ENCODE results near the gene RBP3. TPM values are rescaled to one million over a fixed set of nuclear protein-coding genes. Genes with fewer than 3 reads are reported as not detected.
A peak's percentile ranks its signal among the peaks of the same experiment; 100 is the strongest.

Gene RBP3
- total RNA-seq, 1 experiment from 2014 or later: not detected

DNA sequence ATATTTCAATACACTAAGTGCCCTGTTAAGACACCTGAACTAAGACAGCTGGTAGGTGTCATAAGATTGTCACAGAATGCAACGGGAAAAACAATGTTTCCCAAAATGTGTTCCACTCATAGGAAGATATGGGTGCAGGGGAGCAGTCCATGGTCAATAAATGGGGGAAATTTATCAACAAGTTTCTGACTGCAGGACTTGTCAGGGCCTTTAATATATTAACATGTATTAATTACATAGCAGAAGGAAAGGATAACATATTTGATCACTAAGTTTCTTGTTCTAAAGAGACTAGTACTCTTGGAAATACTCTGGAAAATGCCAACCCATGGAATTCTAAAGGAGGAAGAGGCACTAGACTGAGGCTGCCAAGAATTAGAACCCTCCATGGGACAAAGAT is 6.7 kb downstream of the RBP3 start:
- H3K4me1 ChIP-seq: no peaks in the 10 kb centered on the region
- H3K36me3 ChIP-seq: no peaks in the 10 kb centered on the region
- no peaks in the 10 kb centered on the region for H3K9me3 ChIP-seq (replicated peaks)
- no peak overlapping the region for H3K27ac ChIP-seq
- DNase-seq: no peak
- no peaks in the 10 kb centered on the region for H3K27me3 ChIP-seq
- no peak overlapping the region for H3K4me3 ChIP-seq

DNA sequence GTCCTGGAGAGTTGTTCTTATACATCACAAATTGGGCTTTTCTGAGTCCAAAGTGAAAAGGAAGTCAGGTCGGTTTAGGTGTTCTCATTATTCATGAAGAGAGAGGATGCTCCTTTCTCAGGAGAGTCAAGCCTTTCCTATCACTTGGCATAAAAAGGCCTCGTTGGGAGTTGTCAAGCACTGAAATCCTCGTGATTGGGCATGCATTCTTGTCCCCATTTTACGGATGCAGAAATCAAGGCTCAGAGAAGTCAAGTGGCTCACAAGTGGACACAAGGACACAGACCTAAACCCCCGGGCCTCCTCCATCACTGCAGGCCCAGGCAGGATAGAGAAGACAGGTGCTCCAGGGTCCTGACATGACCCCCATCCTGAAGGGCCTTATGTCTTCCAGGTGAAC is 8.5 kb downstream of the RBP3 start:
- no peaks in the 10 kb centered on the region for H3K4me1 ChIP-seq
- H3K27me3 ChIP-seq: no peaks in the 10 kb centered on the region
- DNase-seq: no peak
- no peaks in the 10 kb centered on the region for H3K36me3 ChIP-seq
- no peak overlapping the region for H3K4me3 ChIP-seq
- H3K27ac ChIP-seq: no peak overlapping the region
- H3K9me3 ChIP-seq (replicated peaks): no peaks in the 10 kb centered on the region

GRCh38 chr10:47357131-47357582 is 9.0 kb downstream of the RBP3 start:
- Histone ChIP-seq H3K9me3 (replicated peaks) (no peaks in the 10 kb centered on the region), H3K4me1 (no peaks in the 10 kb centered on the region), H3K27me3 (no peaks in the 10 kb centered on the region), H3K27ac (no peak overlapping the region), H3K4me3 (no peak overlapping the region), H3K36me3 (no peaks in the 10 kb centered on the region)
- DNase-seq: no peak

GRCh38 chr10:47357911-47358310 is 9.7 kb downstream of the RBP3 start:
- Histone ChIP-seq H3K36me3 (no peaks in the 10 kb centered on the region), H3K27ac (no peak overlapping the region), H3K4me3 (no peak overlapping the region), H3K27me3 (no peaks in the 10 kb centered on the region), H3K4me1 (no peaks in the 10 kb centered on the region), H3K9me3 (replicated peaks) (no peaks in the 10 kb centered on the region)
- DNase-seq: no peak

DNA sequence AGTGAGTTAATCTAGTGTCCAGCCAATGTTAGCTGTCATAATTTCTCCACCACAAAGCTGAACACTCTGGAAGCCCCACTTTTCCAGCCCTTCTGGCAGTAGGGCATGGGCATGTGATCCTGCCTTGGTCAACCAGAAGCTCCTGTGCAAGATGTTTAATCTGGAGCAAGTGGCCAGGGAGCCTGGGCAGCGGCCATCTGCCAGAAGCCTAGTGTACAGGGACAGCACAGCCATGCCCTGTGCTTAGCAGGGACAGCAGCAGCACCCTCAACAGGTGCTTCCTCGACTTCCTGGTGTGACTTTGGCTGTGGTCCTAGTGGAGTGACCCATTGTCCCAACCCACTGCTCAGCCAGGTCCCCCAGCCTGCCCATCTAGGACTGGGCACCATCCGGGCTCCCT is 10.3 kb downstream of the RBP3 start:
- DNase-seq: no peak
- Histone ChIP-seq H3K9me3 (replicated peaks) (no peaks in the 10 kb centered on the region), H3K27ac (no peak overlapping the region), H3K27me3 (no peaks in the 10 kb centered on the region), H3K4me3 (no peak overlapping the region), H3K36me3 (no peaks in the 10 kb centered on the region), H3K4me1 (no peaks in the 10 kb centered on the region)

GRCh38 chr10:47359101-47359500 is 10.9 kb downstream of the RBP3 start:
- H3K27me3 ChIP-seq: no peaks in the 10 kb centered on the region
- H3K27ac ChIP-seq: no peak overlapping the region
- H3K9me3 ChIP-seq (replicated peaks): no peaks in the 10 kb centered on the region
- DNase-seq: no peak
- H3K4me1 ChIP-seq: no peaks in the 10 kb centered on the region
- H3K4me3 ChIP-seq: no peak overlapping the region
- no peaks in the 10 kb centered on the region for H3K36me3 ChIP-seq

- Histone ChIP-seq H3K27ac (no peak overlapping the region), H3K36me3 (no peaks in the 10 kb centered on the region), H3K4me3 (no peak overlapping the region), H3K4me1 (peaks cover 3% of the 10 kb centered on the region; the same call in 1 of the 2 replicates), H3K9me3 (replicated peaks) (no peaks in the 10 kb centered on the region), H3K27me3 (no peaks in the 10 kb centered on the region)
- DNase-seq: no peak
Observed at GRCh38 chr10:47359626-47360418, 11.7 kb downstream of the RBP3 start.

DNA sequence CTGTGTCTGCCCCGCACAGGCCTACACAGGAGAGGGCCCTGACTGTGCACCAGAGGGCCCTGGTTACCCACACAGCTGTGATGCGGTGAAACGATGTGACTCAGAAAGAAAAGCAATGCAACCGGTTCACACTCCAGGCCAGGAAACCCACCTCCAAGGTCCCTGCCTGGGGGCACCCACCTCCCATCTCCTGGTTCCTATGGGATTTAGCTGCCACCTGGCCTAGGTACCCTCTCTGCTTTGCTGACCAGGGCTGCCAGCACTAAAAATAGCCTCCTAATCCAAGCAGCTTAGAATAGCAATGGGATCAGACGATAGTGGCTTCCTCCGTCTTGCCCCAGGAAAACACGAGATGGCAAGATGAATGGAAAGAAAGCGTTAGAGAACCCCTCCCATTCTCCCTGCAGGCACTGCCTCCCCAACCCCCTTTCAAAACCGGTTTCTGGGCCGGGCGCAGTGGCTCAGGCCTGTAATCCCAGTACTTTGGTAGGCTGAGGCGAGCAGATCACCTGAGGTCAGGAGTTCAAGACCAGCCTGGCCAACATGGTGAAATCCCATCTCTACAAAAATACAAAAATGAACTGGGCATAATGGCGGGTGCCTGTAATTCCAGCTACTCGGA is 12.4 kb downstream of the RBP3 start:
- Histone ChIP-seq H3K27me3 (no peaks in the 10 kb centered on the region), H3K4me1 (peaks cover 3% of the 10 kb centered on the region; the same call in 1 of the 2 replicates), H3K27ac (no peak overlapping the region), H3K9me3 (replicated peaks) (no peaks in the 10 kb centered on the region), H3K4me3 (no peak overlapping the region), H3K36me3 (no peaks in the 10 kb centered on the region)
- no peak for DNase-seq

DNA sequence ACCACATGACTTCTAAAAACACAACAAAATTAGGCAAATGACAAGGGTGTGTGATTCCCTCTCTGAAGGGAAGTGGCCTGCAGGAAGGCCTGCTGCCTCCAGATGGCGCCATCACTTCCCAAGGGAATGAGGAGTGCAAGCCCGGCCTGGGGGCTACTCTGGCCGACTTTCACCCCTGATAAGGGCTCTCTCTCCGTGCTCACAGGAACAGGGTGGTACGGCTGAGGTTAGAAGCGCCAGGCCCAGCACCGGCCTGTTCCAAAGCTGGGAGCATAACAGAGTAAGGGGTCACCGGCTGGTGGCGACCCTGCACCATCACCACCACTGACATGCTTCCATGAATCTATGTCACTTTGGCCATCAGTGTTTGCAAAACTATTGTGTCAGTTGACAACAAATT is 13.1 kb downstream of the RBP3 start:
- H3K27me3 ChIP-seq: no peaks in the 10 kb centered on the region
- H3K27ac ChIP-seq: no peak overlapping the region
- no peaks in the 10 kb centered on the region for H3K36me3 ChIP-seq
- no peak overlapping the region for H3K4me3 ChIP-seq
- peak; percentile 18 to 51 for DNase-seq
- peaks cover 3% of the 10 kb centered on the region; the same call in 1 of the 2 replicates for H3K4me1 ChIP-seq
- no peaks in the 10 kb centered on the region for H3K9me3 ChIP-seq (replicated peaks)

DNA sequence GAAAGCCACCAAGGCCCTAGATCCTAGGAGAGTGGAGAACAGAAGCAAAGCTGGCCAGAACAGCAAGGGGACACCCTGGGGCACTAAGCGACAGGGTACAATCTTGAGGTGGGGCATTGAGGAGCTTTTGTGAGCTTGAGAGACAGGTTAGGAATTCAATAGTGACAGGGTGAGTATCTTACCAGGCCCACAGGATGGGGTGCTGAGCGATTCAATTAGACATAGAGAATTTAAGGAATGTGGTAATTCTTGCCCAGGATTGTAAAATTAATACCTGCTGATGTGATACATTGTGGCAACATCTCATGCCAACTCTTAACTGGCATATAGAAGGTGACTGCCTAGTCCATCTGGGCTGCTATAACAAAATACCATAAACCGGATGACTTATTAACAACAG is 14.0 kb downstream of the RBP3 start:
- Histone ChIP-seq H3K27me3 (no peaks in the 10 kb centered on the region), H3K27ac (no peak overlapping the region), H3K9me3 (replicated peaks) (no peaks in the 10 kb centered on the region), H3K36me3 (no peaks in the 10 kb centered on the region), H3K4me3 (no peak overlapping the region), H3K4me1 (peaks cover 3% of the 10 kb centered on the region; the same call in 1 of the 2 replicates)
- no peak for DNase-seq

GRCh38 chr10:47363781-47364180 is 15.6 kb downstream of the RBP3 start:
- Histone ChIP-seq H3K27ac (no peak overlapping the region), H3K4me3 (no peak overlapping the region), H3K36me3 (no peaks in the 10 kb centered on the region), H3K9me3 (replicated peaks) (no peaks in the 10 kb centered on the region), H3K4me1 (peaks cover 3% of the 10 kb centered on the region; the same call in 1 of the 2 replicates), H3K27me3 (no peaks in the 10 kb centered on the region)
- DNase-seq: no peak

DNA sequence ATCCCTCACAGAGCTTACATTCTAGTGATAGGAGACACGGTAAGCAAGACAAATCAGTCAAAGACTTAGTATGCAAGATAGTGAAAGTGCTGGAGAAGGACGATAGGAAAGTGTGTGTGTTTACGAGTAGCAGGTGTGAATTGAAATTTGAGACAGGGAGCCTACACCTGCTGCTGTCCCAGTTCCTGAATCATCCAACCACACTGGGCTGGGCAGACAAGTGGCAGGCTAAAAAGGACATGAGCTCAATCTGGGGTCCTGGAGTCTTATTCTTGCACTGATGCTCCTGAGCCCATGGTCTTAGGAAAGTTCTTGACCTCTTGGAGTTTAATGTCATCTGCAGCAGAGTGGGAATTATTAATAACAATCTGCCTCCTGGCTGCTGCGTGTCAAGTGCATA is 16.2 kb downstream of the RBP3 start:
- H3K27me3 ChIP-seq: no peaks in the 10 kb centered on the region

DNA sequence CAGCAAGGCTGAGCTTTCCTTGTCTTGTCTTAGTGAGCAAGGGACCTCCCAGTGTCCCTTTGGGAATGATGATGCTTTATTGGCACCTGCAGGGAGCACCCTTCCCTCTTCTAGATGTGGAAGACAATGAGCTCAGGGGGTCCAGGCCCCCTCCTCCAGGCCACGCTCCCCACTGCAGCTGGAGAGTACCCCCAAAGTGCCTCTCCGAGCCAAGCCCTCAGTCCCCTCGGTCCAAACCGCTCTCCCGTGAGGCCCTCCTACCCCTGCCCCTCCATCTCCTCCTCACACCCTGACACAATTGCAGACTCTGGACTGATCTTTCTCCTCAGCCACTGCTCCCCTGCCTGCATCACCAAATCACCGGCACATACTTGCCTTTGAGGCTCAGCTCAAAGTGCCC is 16.7 kb downstream of the RBP3 start:
- peaks cover 3% of the 10 kb centered on the region; the same call in 1 of the 2 replicates for H3K4me1 ChIP-seq
- no peak overlapping the region for H3K27ac ChIP-seq
- H3K4me3 ChIP-seq: no peak overlapping the region
- no peaks in the 10 kb centered on the region for H3K36me3 ChIP-seq
- H3K9me3 ChIP-seq (replicated peaks): no peaks in the 10 kb centered on the region
- DNase-seq: no peak
- no peaks in the 10 kb centered on the region for H3K27me3 ChIP-seq

More for the DNA sequence above, 16.2 kb downstream of the RBP3 start:
- H3K9me3 ChIP-seq (replicated peaks): no peaks in the 10 kb centered on the region
- H3K4me3 ChIP-seq: no peak overlapping the region
- H3K36me3 ChIP-seq: no peaks in the 10 kb centered on the region
- H3K27ac ChIP-seq: no peak overlapping the region
- H3K4me1 ChIP-seq: peaks cover 3% of the 10 kb centered on the region; the same call in 1 of the 2 replicates
- DNase-seq: peak in 1 of 2 experiments; percentile 22

- Histone ChIP-seq H3K36me3 (no peaks in the 10 kb centered on the region), H3K9me3 (replicated peaks) (no peaks in the 10 kb centered on the region), H3K4me3 (no peak overlapping the region), H3K27ac (no peak overlapping the region), H3K27me3 (no peaks in the 10 kb centered on the region), H3K4me1 (peaks cover 3% of the 10 kb centered on the region; the same call in 1 of the 2 replicates)
- no peak for DNase-seq
Observed at GRCh38 chr10:47365431-47366180, 17.4 kb downstream of the RBP3 start.

GRCh38 chr10:47366181-47366631 is 18.0 kb downstream of the RBP3 start:
- Histone ChIP-seq H3K9me3 (replicated peaks) (no peaks in the 10 kb centered on the region), H3K4me3 (no peak overlapping the region), H3K27me3 (no peaks in the 10 kb centered on the region), H3K4me1 (peaks cover 3% of the 10 kb centered on the region; the same call in 1 of the 2 replicates), H3K27ac (no peak overlapping the region), H3K36me3 (no peaks in the 10 kb centered on the region)
- DNase-seq: no peak
